HG03354 (cell line): Measurements from ENCODE around the gene NUP35.

Experiments used
- ATAC-seq: cut with Tn5 transposase; IDR thresholded peaks from one replicate; pipeline ENCODE4 v1.9.1; 2021; ENCODE audit warnings: mild to moderate bottlenecking; ENCODE audit not compliant: unreplicated experiment, poor library complexity, severe bottlenecking

NUP35 gene

GRCh38 chr2:183124222-183124956 lies at the start of gene NUP35:
Gene NUP35, plus strand, starts transcription at chr2:183124443. Its CDS starts 15 bp downstream, at chr2:183124458.
- ATAC-seq = peak; percentile 90

DNA sequence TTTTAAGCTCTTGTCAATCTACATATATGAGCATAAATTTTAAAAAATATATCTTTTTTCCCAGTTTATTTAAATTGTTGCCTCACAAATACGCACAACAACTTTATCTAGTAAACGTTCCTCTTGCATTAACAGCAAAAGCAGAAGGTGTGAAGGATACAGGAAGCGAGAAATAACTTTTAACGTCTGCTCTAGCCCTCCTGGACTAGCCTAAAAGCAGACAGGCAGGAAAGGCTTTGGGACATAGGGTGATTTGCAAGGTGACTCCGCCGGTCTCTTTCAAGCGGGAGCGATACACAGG lies 46.1 kb upstream of the NUP35 start:
- ATAC-seq = no peak

GRCh38 chr2:183078464-183079138 lies 45.6 kb upstream of the NUP35 start, which contains the start of gene DUSP19:
Gene DUSP19, plus strand, starts transcription at chr2:183078747. Its CDS starts 187 bp downstream, at chr2:183078934.
- peak; percentile 86 for ATAC-seq

- peak; percentile 49 for ATAC-seq
These were observed 45.0 kb upstream of the NUP35 start for GRCh38 chr2:183079139-183079775.

DNA sequence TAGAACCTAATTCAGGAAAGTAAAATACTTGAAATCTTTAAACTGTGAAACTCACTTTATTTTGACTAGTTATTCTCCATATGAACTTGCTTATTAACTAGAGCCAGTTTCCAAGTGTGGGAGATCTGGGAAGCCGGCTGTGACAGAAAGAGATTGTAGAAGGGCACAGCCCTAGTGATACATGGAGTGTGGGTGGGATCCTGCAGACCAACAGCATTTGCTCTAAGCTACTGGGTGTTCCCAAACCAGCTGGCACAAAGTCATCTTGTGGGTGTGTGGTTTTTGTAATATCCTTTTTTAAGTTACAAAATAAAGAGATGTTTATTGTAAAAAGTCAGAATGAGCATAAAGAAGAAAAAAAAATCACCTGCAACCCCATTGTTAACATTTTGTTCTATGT lies 42.3 kb upstream of the NUP35 start:
- no peak for ATAC-seq

GRCh38 chr2:183088061-183088460 lies 36.2 kb upstream of the NUP35 start:
- peak; percentile 75 for ATAC-seq

GRCh38 chr2:183089192-183089851 lies 34.9 kb upstream of the NUP35 start:
- ATAC-seq = peak; percentile 43

DNA sequence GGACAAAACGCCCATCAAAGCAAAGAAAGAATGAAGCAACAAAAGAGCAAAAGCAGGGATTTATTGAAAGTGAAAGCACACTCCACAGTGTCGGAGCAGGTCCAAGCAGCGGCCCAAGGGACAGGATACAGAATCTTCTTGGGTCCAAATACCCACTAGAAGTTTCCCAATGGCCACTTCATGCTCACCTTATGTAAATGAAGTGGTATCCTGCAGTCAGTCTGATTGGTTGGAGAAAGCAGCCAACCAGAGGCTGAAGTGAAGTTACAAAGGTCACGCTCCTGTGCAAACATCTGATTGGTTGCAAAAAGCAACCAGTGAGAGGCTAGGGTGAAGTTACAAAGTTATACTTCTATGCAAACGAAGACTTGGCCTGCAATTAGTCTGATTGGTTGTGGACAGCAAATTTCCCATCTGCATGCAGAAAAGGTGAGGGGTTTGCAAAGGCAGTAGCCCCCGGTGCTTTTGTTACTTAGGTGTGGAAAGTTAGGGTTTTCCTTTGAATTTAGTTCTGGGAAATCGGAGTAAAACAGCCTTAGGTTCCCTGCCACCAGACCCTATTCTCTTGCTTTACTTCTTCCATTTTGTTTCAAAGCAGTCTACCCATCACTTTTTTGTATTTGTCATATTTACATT lies 32.8 kb upstream of the NUP35 start:
- no peak for ATAC-seq

GRCh38 chr2:183091954-183092345 lies 32.3 kb upstream of the NUP35 start:
- ATAC-seq = no peak

GRCh38 chr2:183093857-183094657 lies 30.2 kb upstream of the NUP35 start:
- ATAC-seq = peak; percentile 88

DNA sequence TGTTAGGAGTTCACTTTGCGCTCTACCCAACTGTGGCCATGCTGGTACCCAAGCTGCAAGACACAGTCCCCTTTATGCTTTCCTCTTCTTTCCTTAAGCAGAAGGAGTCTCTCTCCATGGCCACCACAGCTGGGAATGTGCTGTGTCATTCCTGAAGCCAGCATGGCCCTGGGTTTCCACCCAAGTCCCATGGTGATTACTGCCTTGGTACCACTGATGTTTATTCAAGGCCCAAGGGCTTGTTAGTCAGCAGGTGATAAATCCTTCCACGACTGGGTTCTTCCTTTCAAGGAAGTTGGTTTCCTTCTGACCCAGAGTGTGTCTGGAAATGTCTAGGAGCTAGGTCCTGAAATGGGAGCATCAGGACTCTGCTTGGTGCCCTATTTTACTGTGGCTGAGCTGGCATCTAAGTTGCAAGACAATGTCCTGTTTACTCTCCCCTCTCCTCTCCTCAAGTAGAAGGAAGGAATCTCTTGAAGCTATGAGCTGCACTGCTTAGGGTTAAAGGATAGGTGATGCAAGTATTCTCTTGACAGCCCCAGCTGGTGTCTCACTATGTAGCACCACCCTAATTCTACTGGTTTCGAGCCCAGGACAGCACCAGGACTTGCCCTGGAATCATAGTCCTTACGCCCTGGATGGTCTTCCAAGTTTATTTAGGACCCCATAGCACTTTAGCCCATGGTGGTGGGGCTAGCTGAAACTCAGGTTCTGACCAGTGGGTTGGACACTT lies 18.7 kb upstream of the NUP35 start:
- ATAC-seq = no peak

DNA sequence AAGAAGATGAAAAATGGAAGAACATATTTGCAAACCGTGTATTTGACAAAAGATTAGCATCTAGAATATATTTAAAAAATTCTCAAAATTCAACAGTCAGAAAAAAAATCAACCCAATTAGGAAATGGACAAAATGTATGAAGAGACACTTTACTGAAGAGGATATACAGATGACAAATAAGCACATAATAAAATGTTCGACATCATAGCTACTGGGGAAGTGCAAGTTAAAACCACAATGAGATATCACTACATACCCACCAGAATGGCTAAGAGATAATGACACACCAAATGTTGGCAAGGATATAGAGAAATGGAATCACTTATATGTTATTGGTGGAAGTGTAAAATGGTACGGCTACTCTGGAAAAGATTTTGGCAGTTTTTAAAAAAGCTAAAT lies 11.7 kb upstream of the NUP35 start:
- ATAC-seq = no peak

DNA sequence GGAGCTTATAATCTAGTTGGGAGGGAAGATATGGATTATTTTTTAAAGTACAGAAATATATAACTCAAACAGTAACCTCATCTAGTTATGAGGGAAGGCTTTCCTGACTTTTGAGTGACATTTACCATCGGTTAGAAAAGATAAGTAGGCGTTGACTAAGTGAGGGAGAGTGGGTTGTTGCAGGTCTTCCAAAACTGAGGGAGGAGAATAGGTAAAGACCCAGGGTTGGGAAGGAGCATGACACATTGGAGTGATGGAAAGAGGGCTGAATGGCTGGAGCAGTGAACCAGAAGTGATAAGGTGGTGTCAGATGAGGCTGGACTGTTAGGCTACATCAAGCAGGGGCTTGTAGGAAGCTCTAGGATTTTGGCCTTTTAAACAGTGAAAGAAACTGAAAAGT lies 10.6 kb upstream of the NUP35 start:
- ATAC-seq = no peak

GRCh38 chr2:183117226-183117625 lies 7.0 kb upstream of the NUP35 start:
- no peak for ATAC-seq

DNA sequence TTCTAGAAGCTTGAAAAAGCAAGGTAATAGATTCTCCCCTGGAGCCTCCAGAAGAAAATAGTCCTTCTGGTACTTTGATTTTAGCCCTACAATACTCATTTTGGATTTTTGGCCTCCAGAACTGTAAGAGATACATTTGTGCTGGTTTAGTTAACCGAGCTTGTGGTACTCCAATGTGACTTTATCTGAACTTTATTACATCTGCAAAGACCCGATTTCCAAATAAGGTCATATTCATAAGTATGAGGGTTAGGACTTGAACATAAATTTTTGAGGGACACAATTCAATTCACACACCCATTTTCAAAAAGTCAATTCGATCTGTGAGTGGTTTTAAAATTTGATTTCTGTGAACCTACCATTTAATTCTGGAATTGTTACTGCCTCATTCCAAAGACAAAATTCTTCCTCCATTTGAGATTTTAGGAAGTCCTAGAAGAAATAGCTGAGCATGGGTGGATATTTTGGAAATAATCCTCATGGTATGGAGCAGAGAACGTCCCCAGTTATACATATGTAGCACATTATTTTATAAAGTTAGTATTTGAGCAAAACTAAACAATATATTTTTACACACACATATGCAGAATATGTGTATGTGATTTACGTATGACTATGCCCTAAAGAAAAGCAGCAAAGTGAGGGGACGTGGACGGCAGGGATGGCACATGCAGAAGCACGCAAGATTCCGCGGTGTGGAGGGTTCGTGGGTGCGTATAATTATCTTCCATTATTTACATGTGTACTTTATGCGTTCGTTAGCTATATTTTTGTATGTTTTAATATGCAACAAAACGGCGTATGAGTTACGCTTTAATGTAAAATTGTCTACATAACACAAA lies 905 bp upstream of the NUP35 start:
- ATAC-seq = no peak

DNA sequence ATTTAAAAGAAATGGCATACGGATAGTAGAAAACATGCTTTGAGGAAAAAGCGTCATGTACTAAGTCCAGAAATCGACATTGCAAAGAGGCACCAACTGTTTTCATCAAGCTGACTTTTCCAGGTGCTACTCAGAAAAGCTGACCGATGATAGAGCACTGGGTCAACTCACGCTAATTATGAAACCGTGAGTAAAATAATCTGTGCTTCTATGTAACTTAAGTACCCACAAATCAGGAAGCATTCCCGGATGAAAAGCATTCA lies 353 bp upstream of the NUP35 start:
- peak; percentile 49 for ATAC-seq

- no peak for ATAC-seq
These were observed 663 bp downstream of the NUP35 start for GRCh38 chr2:183124957-183125255.

DNA sequence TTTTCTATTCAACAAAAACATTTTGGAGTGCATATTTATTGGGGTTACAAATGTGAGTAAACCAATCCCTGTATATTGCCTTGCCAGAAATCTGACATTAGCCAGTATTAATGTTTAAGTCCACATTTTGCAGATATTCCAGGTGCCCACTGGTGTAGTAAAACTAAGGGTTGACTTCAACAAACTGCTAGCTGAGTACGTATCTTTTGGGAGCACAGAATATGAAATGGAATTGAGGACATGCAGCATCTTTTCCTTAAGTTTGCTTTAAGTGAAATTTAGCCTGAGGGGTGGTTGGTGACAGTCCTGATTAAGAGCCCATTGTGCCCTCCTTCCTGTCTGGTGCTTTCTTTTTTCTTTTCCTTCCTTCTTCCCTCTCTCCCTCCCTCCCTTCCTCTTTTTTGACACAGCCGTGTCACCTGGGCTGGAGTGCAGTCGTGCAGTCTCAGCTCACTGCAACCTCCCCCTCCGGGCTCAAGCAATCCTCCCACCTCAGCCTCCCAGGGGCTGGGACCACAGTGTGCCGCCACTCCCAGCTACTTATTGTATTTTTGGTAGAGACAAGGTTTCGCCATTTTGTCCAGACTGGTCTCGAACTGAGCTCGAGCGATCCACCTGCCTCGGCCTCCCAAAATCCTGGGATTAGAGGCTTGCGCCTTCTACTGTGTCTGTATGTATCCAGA lies 1.6 kb downstream of the NUP35 start:
- ATAC-seq = no peak
